Small intestine (tissue), 7 donors: Measurements from ENCODE around the gene KCNN3. TPM values are rescaled to one million over a fixed set of nuclear protein-coding genes. Genes with fewer than 3 reads are reported as not detected.
A peak's percentile ranks its signal among the peaks of the same experiment; 100 is the strongest.

Source experiments
- DNase-seq, 2 donors: peaks; one replicate each; pipeline versions ENCODE4 v3.0.0 to v3.0.0-alpha.2; 2013
- FAIRE-seq: peaks from 2 replicates; lab custom pipeline; 2012; peaks lifted over from hg19 to GRCh38; lab: Jason Lieb, UNC
- H3K27ac ChIP-seq, 3 donors: one replicate each; pipeline ENCODE4 v1.5.1; 2013; ENCODE audit warnings: low read length in 2 of 3, mild to moderate bottlenecking in 2 of 3, control low read depth in 1 of 3, inconsistent platforms in 1 of 3, low read depth in 1 of 3, moderate library complexity in 1 of 3
- H3K27me3 ChIP-seq, 3 donors: one replicate each; pipeline ENCODE4 v1.6.1; 2013; ENCODE audit warnings: low read length in 3 of 3, inconsistent platforms in 1 of 3; ENCODE audit not compliant: control insufficient read depth in 3 of 3, insufficient read depth in 3 of 3
- H3K36me3 ChIP-seq, 3 donors: one replicate each; pipeline ENCODE4 v1.6.1; 2013; ENCODE audit warnings: low read length in 3 of 3, inconsistent platforms in 1 of 3, low read depth in 1 of 3, mild to moderate bottlenecking in 1 of 3, moderate library complexity in 1 of 3; ENCODE audit not compliant: control insufficient read depth in 3 of 3, insufficient read depth in 2 of 3
- H3K4me1 ChIP-seq, 3 donors: one replicate each; pipeline ENCODE4 v1.6.1; 2013; ENCODE audit warnings: low read length in 2 of 3, inconsistent platforms in 1 of 3, low read depth in 1 of 3, mild to moderate bottlenecking in 1 of 3, moderate library complexity in 1 of 3; ENCODE audit not compliant: control insufficient read depth in 3 of 3, insufficient read depth in 2 of 3
- H3K4me3 ChIP-seq, 3 donors: one replicate each; pipeline ENCODE4 v1.5.1; 2013; ENCODE audit warnings: low read length in 3 of 3, control low read depth in 1 of 3, inconsistent platforms in 1 of 3, low read depth in 1 of 3, mild to moderate bottlenecking in 1 of 3, moderate library complexity in 1 of 3
- H3K9me3 ChIP-seq, 2 donors: one replicate each; pipeline ENCODE4 v1.6.1; 2013; ENCODE audit warnings: low read depth in 1 of 2, low read length in 1 of 2; ENCODE audit not compliant: control insufficient read depth in 2 of 2, insufficient read depth in 1 of 2
- WGBS, 3 donors: extraction: QIAGEN DNeasy Blood & Tissue Kit; methylation state at CpG; one replicate each; pipeline ENCODE4 v1.1.7; 2013; 5-methylcytosine and 5-hydroxymethylcytosine counted together
- polyA plus RNA-seq, 4 donors: library from polyadenylated mRNA; stranded (reverse) in 3 of 4; unstranded in 1 of 4; fragments of 200-250 nt in 3 of 4; fragments of 120-200 nt in 1 of 4; gene quantifications; one replicate each; pipeline versions ENCODE4 v1.2.1 to v1.2.3, GENCODE V29; 2013
- donor health status: healthy with polysubstance abuse.
- donor health status: control.
- donor health status: control.
- donor health status: Bipolar disorder and iron deficiency.
- donor health status: healthy.

KCNN3 gene
- polyA plus RNA-seq, 4 donors, result 0.27 to 1.6 (median 0.94) TPM

- FAIRE-seq (no peak), DNase-seq (no peak)
- H3K4me1 ChIP-seq, result no peaks in the 10 kb centered on the region
- no peak overlapping the region for H3K4me3 ChIP-seq
- no peaks in the 10 kb centered on the region for H3K9me3 ChIP-seq
- H3K27me3 ChIP-seq, result peaks cover 0 to 6% (median 0%) of the 10 kb centered on the region in 3 donors
- WGBS, 3 donors, result 84 to 97% (median 89%) methylated on average over 5 of the region's 5 CpGs
- H3K27ac ChIP-seq, result no peak overlapping the region
- peaks cover 0 to 4% (median 0%) of the 10 kb centered on the region in 3 donors for H3K36me3 ChIP-seq
These were observed 45.7 kb downstream of the KCNN3 start for GRCh38 chr1:154824179-154825000.

- DNase-seq, result no peak
- Histone ChIP-seq H3K27me3 (peaks cover 0 to 3% (median 0%) of the 10 kb centered on the region in 3 donors), H3K27ac (no peak overlapping the region), H3K4me1 (no peaks in the 10 kb centered on the region), H3K36me3 (peaks cover 0 to 4% (median 0%) of the 10 kb centered on the region in 3 donors), H3K9me3 (no peaks in the 10 kb centered on the region), H3K4me3 (no peak overlapping the region)
- no peak for FAIRE-seq
- WGBS, 3 donors, result 78 to 81% (median 80%) methylated on average over 6 of the region's 6 CpGs
These were observed 47.4 kb downstream of the KCNN3 start for GRCh38 chr1:154822717-154823116.

GRCh38 chr1:154822233-154822632, 47.8 kb downstream of the KCNN3 start:
- Histone ChIP-seq H3K36me3 (peaks cover 0 to 4% (median 0%) of the 10 kb centered on the region in 3 donors), H3K9me3 (no peaks in the 10 kb centered on the region), H3K4me3 (no peak overlapping the region), H3K4me1 (no peaks in the 10 kb centered on the region), H3K27ac (no peak overlapping the region), H3K27me3 (peaks cover 0 to 3% (median 0%) of the 10 kb centered on the region in 3 donors)
- FAIRE-seq, result no peak
- DNase-seq, result no peak
- 77 to 83% (median 80%) methylated on average over 10 of the region's 10 CpGs for WGBS, 3 donors

- H3K4me3 ChIP-seq, result no peak overlapping the region
- whole genome bisulfite sequencing, 3 donors, result 74 to 84% (median 76%) methylated on average over 7 of the region's 7 CpGs
- H3K27me3 ChIP-seq, result peaks cover 0 to 9% (median 0%) of the 10 kb centered on the region in 3 donors
- no peaks in the 10 kb centered on the region for H3K4me1 ChIP-seq
- DNase-seq (no peak), FAIRE-seq (no peak)
- no peak overlapping the region for H3K27ac ChIP-seq
- no peaks in the 10 kb centered on the region for H3K9me3 ChIP-seq
- H3K36me3 ChIP-seq, result peaks cover 0 to 4% (median 0%) of the 10 kb centered on the region in 3 donors
These were observed 49.0 kb downstream of the KCNN3 start for GRCh38 chr1:154821083-154821482.

GRCh38 chr1:154820646-154821045, 49.4 kb downstream of the KCNN3 start:
- FAIRE-seq (no peak), DNase-seq (no peak)
- H3K27me3 ChIP-seq, result peaks cover 0 to 9% (median 0%) of the 10 kb centered on the region in 3 donors
- H3K9me3 ChIP-seq, result no peaks in the 10 kb centered on the region
- H3K4me1 ChIP-seq, result no peaks in the 10 kb centered on the region
- WGBS, 3 donors, result 88 to 89% (median 89%) methylated on average over 6 of the region's 6 CpGs
- no peak overlapping the region for H3K27ac ChIP-seq
- H3K4me3 ChIP-seq, result no peak overlapping the region
- H3K36me3 ChIP-seq, result peaks cover 0 to 4% (median 0%) of the 10 kb centered on the region in 3 donors

- no peak for FAIRE-seq
- WGBS, 3 donors, result 71 to 81% (median 75%) methylated on average over 7 of the region's 7 CpGs
- Histone ChIP-seq H3K4me3 (no peak overlapping the region), H3K36me3 (peaks cover 0 to 4% (median 0%) of the 10 kb centered on the region in 3 donors), H3K9me3 (no peaks in the 10 kb centered on the region), H3K27ac (no peak overlapping the region), H3K4me1 (no peaks in the 10 kb centered on the region), H3K27me3 (peaks cover 0 to 13% (median 0%) of the 10 kb centered on the region in 3 donors)
- DNase-seq, result peak in 1 of 2 donors; percentile 13
These were observed 50.2 kb downstream of the KCNN3 start for GRCh38 chr1:154819628-154820590.

GRCh38 chr1:154818911-154819310, 51.2 kb downstream of the KCNN3 start:
- 76 to 93% (median 93%) methylated on average over 6 of the region's 6 CpGs for WGBS, 3 donors
- H3K9me3 ChIP-seq, result no peaks in the 10 kb centered on the region
- DNase-seq (no peak), FAIRE-seq (no peak)
- H3K4me3 ChIP-seq, result no peak overlapping the region
- peaks cover 0 to 4% (median 0%) of the 10 kb centered on the region in 3 donors for H3K36me3 ChIP-seq
- peaks cover 0 to 21% (median 0%) of the 10 kb centered on the region in 3 donors for H3K27me3 ChIP-seq
- no peak overlapping the region for H3K27ac ChIP-seq
- H3K4me1 ChIP-seq, result no peaks in the 10 kb centered on the region

- Histone ChIP-seq H3K27ac (no peak overlapping the region), H3K36me3 (peaks cover 0 to 4% (median 0%) of the 10 kb centered on the region in 3 donors), H3K27me3 (peaks cover 0 to 38% (median 0%) of the 10 kb centered on the region in 3 donors), H3K4me1 (no peaks in the 10 kb centered on the region), H3K9me3 (no peaks in the 10 kb centered on the region), H3K4me3 (no peak overlapping the region)
- FAIRE-seq (no peak), DNase-seq (no peak)
- WGBS, 3 donors, result 54 to 85% (median 67%) methylated on average over 2 of the region's 2 CpGs
These were observed 53.1 kb downstream of the KCNN3 start for GRCh38 chr1:154816937-154817336.
